ENCODE results near the gene DACT1. TPM values are rescaled to one million over a fixed set of nuclear protein-coding genes. Genes with fewer than 3 reads are reported as not detected.

Gene DACT1
- total RNA-seq, 1 donor from 2014 or later: 17.0 TPM

DNA sequence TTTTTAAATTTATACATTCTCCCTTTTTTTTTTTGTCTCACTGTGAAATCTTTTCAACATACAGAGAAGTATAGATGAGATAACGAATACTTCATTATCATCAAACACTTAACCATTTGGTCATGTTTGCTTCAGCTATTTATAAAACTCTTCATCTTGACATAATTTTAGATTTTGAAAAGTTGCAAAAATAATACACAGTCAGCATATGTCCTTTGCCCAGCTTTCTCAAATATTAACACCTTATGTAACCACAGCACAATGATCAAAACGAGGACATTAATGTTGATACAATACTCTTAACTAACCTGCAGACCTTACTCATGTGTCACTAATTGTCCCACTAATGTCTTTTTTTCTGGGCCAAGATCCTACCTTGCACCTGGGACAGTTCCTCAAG is 36.0 kb downstream of the DACT1 start:
- TF ChIP-seq, protein P1, sequence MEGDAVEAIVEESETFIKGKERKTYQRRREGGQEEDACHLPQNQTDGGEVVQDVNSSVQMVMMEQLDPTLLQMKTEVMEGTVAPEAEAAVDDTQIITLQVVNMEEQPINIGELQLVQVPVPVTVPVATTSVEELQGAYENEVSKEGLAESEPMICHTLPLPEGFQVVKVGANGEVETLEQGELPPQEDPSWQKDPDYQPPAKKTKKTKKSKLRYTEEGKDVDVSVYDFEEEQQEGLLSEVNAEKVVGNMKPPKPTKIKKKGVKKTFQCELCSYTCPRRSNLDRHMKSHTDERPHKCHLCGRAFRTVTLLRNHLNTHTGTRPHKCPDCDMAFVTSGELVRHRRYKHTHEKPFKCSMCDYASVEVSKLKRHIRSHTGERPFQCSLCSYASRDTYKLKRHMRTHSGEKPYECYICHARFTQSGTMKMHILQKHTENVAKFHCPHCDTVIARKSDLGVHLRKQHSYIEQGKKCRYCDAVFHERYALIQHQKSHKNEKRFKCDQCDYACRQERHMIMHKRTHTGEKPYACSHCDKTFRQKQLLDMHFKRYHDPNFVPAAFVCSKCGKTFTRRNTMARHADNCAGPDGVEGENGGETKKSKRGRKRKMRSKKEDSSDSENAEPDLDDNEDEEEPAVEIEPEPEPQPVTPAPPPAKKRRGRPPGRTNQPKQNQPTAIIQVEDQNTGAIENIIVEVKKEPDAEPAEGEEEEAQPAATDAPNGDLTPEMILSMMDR (IDR thresholded peaks at IDR 0.05; ENCODE audit: insufficient read depth, low read length, poor library complexity, severe bottlenecking): no peak
- no peak overlapping the region for H3K4me3 ChIP-seq (ENCODE audit: low read depth, low read length)
- no peaks in the 10 kb centered on the region for H3K36me3 ChIP-seq (ENCODE audit: control insufficient read depth, insufficient read depth, low read length)
- DNase-seq (ENCODE audit: low read depth): no peak
- H3K27me3 ChIP-seq (ENCODE audit: control insufficient read depth, insufficient read depth, low read length): no peaks in the 10 kb centered on the region

- DNase-seq (ENCODE audit: low read depth): no peak
- Histone ChIP-seq H3K4me3 (ENCODE audit: low read depth, low read length) (no peak overlapping the region), H3K27me3 (ENCODE audit: control insufficient read depth, insufficient read depth, low read length) (no peaks in the 10 kb centered on the region), H3K36me3 (ENCODE audit: control insufficient read depth, insufficient read depth, low read length) (no peaks in the 10 kb centered on the region)
- TF ChIP-seq, protein P1 (IDR thresholded peaks at IDR 0.05; ENCODE audit: insufficient read depth, low read length, poor library complexity, severe bottlenecking): no peak
Observed at GRCh38 chr14:58677001-58677400, 39.2 kb downstream of the DACT1 start.

GRCh38 chr14:58677517-58677916 is 39.8 kb downstream of the DACT1 start:
- no peaks in the 10 kb centered on the region for H3K27me3 ChIP-seq (ENCODE audit: control insufficient read depth, insufficient read depth, low read length)
- TF ChIP-seq, protein P1 (IDR thresholded peaks at IDR 0.05; ENCODE audit: insufficient read depth, low read length, poor library complexity, severe bottlenecking): no peak

GRCh38 chr14:58677996-58678395 is 40.2 kb downstream of the DACT1 start:
- no peaks in the 10 kb centered on the region for H3K27me3 ChIP-seq (ENCODE audit: control insufficient read depth, insufficient read depth, low read length)
- no peak for DNase-seq (ENCODE audit: low read depth)
- no peak overlapping the region for H3K4me3 ChIP-seq (ENCODE audit: low read depth, low read length)
- TF ChIP-seq, protein P1 (IDR thresholded peaks at IDR 0.05; ENCODE audit: insufficient read depth, low read length, poor library complexity, severe bottlenecking): no peak
- no peaks in the 10 kb centered on the region for H3K36me3 ChIP-seq (ENCODE audit: control insufficient read depth, insufficient read depth, low read length)

More at GRCh38 chr14:58677517-58677916, 39.8 kb downstream of the DACT1 start:
- Histone ChIP-seq H3K36me3 (ENCODE audit: control insufficient read depth, insufficient read depth, low read length) (no peaks in the 10 kb centered on the region), H3K4me3 (ENCODE audit: low read depth, low read length) (no peak overlapping the region)
- DNase-seq (ENCODE audit: low read depth): no peak

DNA sequence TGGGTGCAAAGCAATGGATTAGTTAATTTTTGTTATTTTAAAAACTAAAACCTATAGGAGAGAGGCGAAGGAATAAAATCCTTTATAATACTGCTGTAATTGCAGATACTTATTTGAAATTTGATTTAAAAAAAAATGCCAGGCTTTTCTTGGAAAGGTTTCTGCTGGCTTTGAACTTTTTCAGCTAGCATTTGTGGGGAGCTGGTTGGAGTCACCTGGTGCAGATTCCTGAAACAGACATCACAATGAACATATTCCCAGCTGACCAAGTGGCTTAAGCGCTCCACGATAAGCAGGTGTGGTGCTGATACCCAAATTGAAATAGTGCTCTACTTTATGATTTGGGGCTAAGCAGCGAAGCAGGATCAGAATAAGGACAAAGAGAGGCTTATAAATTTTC is 42.9 kb downstream of the DACT1 start:
- TF ChIP-seq, protein P1 (IDR thresholded peaks at IDR 0.05; ENCODE audit: insufficient read depth, low read length, poor library complexity, severe bottlenecking): no peak
- H3K36me3 ChIP-seq (ENCODE audit: control insufficient read depth, insufficient read depth, low read length): no peaks in the 10 kb centered on the region
- no peak overlapping the region for H3K4me3 ChIP-seq (ENCODE audit: low read depth, low read length)
- no peaks in the 10 kb centered on the region for H3K27me3 ChIP-seq (ENCODE audit: control insufficient read depth, insufficient read depth, low read length)
- DNase-seq (ENCODE audit: low read depth): no peak

DNA sequence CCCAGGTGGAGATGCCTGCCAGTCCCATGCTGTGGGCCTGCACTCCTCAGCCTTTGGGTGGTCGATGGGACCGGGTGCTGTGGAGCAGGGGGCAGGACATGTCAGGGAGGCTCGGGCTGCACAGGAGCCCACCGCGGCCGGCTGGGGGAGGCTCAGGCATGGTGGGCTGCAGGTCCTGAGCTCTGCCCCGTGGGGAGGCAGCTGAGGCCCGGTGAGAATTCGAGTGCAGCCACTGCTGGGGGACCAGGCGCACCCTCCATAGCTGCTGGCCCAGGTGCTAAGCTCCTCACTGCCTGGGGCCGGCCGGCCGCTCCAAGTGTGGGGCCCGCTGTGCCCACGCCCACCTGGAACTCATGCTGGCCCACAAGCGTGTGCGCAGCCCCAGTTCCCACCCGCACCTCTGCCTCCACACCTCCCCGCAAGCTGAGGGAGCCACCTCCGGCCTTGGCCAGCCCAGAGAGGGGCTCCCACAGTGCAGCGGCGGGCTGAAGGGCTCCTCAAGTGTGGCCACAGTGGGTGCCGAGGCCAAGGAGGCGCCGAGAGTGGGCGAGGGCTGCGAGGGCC is 49.6 kb downstream of the DACT1 start:
- TF ChIP-seq, protein P1 (IDR thresholded peaks at IDR 0.05; ENCODE audit: insufficient read depth, low read length, poor library complexity, severe bottlenecking): no peak
- Histone ChIP-seq H3K36me3 (ENCODE audit: control insufficient read depth, insufficient read depth, low read length) (no peaks in the 10 kb centered on the region), H3K4me3 (ENCODE audit: low read depth, low read length) (no peak overlapping the region), H3K27me3 (ENCODE audit: control insufficient read depth, insufficient read depth, low read length) (no peaks in the 10 kb centered on the region)
- no peak for DNase-seq (ENCODE audit: low read depth)
